OCI-LY7 (cell line): ENCODE results near the gene COL13A1. TPM values are rescaled to one million over a fixed set of nuclear protein-coding genes. Genes with fewer than 3 reads are reported as not detected.

ENCODE experiments used
- BruUV-seq: library from RNA; stranded (reverse); fragments of 400-500 nt; replicated peaks from 2 replicates; lab custom pipeline; 2021; lab: Mats Ljungman, UMichigan
- CTCF ChIA-PET: fragments of 300-600 bp; sonication (Branson Sonifier 250); formaldehyde crosslinking; loops from one replicate; lab custom pipeline; 2022; ENCODE audit warnings: antibody characterized with exemption; ENCODE audit not compliant: unreplicated experiment; lab: Charles Lee
- POLR2A ChIA-PET: fragments of 300-600 bp; sonication (Branson Sonifier 250); formaldehyde crosslinking; loops from one replicate; lab custom pipeline; 2022; ENCODE audit warnings: antibody characterized with exemption; lab: Charles Lee
- DNase-seq: peaks from one replicate; pipeline ENCODE4 v3.0.0-alpha.2; 2015; ENCODE audit warnings: low spot score
- H2AFZ ChIP-seq: fragments of 200-600 bp; sonication (generic), shearing (Covaris generic); 2 replicates; pipeline ENCODE4 v1.6.1; 2014; ENCODE audit warnings: mild to moderate bottlenecking, antibody characterized with exemption, low read length, moderate library complexity
- H3K27ac ChIP-seq: fragments of 200-600 bp; sonication (generic); 2 replicates; pipeline ENCODE4 v1.5.1; 2014; ENCODE audit warnings: mixed run types, low read depth, mild to moderate bottlenecking, moderate library complexity, low read length, inconsistent platforms; ENCODE audit not compliant: poor library complexity, severe bottlenecking
- H3K36me3 ChIP-seq: fragments of 200-600 bp; sonication (generic); 2 replicates; pipeline ENCODE4 v1.6.1; 2014; ENCODE audit warnings: mild to moderate bottlenecking, antibody characterized with exemption, low read length, moderate library complexity, mixed read lengths; ENCODE audit not compliant: insufficient read depth
- H3K4me1 ChIP-seq: fragments of 200-600 bp; sonication (generic); 2 replicates; pipeline ENCODE4 v1.5.1; 2014; ENCODE audit warnings: mild to moderate bottlenecking, low read length; ENCODE audit not compliant: insufficient read depth, poor library complexity, severe bottlenecking
- H3K4me2 ChIP-seq: fragments of 200-600 bp; sonication (generic); 2 replicates; pipeline ENCODE4 v1.6.1; 2014; ENCODE audit warnings: mild to moderate bottlenecking, low read length
- H3K4me3 ChIP-seq: fragments of 200-600 bp; sonication (generic); 2 replicates; pipeline ENCODE4 v1.5.1; 2014; ENCODE audit warnings: mild to moderate bottlenecking, low read depth, low read length; ENCODE audit not compliant: poor library complexity, severe bottlenecking
- H3K79me2 ChIP-seq: fragments of 200-600 bp; sonication (generic); 2 replicates; pipeline ENCODE4 v1.6.1; 2016; ENCODE audit warnings: low read depth, mild to moderate bottlenecking, low read length, moderate library complexity, mixed read lengths; ENCODE audit not compliant: insufficient read depth
- H3K9me2 ChIP-seq: fragments of 200-600 bp; sonication (generic); 2 replicates; pipeline ENCODE4 v1.6.1; 2016; ENCODE audit warnings: mild to moderate bottlenecking, low read length, mixed read lengths; ENCODE audit not compliant: insufficient read depth
- H3K9me3 ChIP-seq: fragments of 200-600 bp; sonication (generic); 2 replicates; pipeline ENCODE4 v1.6.1; 2014; ENCODE audit warnings: mild to moderate bottlenecking, mixed run types, low read length, mixed read lengths
- H4K20me1 ChIP-seq: fragments of 200-600 bp; sonication (generic); 2 replicates; pipeline ENCODE4 v1.6.1; 2014; ENCODE audit warnings: mild to moderate bottlenecking, antibody characterized with exemption, low read length, moderate library complexity, mixed read lengths; ENCODE audit not compliant: insufficient read depth
- CTCF ChIP-seq: fragments of 200-600 bp; sonication (generic); conservative IDR thresholded peaks from 2 replicates; pipeline ENCODE4 v1.5.1; 2014; ENCODE audit warnings: mild to moderate bottlenecking, antibody characterized with exemption, low read length, moderate library complexity, mixed read lengths
- EZH2phosphoT487 ChIP-seq: fragments of 200-600 bp; sonication (generic); IDR thresholded peaks from 2 replicates; pipeline ENCODE4 v1.6.1; 2018; ENCODE audit warnings: low read depth, borderline replicate concordance, mild to moderate bottlenecking, mixed run types, antibody characterized with exemption, low read length, moderate library complexity, mixed read lengths
- intact Hi-C: fragments of 100-400 bp; cut with micrococcal nuclease; formaldehyde crosslinking; loops from one replicate; pipeline ENCODE4 v1.10.0; 2022; ENCODE audit not compliant: unreplicated experiment
- total RNA-seq, 2 experiments: library from RNA; depleted of rRNA in 1 of 2; stranded (reverse); fragments of >200 nt in 1 of 2; shearing (Covaris generic) in 1 of 2; gene quantifications; 2 replicates each; pipeline ENCODE4 v1.2.3, GENCODE V29; 2014 to 2022

Gene COL13A1
- total RNA-seq, 2 experiments from 2014 or later: 0.06 TPM; not detected in 1

DNA sequence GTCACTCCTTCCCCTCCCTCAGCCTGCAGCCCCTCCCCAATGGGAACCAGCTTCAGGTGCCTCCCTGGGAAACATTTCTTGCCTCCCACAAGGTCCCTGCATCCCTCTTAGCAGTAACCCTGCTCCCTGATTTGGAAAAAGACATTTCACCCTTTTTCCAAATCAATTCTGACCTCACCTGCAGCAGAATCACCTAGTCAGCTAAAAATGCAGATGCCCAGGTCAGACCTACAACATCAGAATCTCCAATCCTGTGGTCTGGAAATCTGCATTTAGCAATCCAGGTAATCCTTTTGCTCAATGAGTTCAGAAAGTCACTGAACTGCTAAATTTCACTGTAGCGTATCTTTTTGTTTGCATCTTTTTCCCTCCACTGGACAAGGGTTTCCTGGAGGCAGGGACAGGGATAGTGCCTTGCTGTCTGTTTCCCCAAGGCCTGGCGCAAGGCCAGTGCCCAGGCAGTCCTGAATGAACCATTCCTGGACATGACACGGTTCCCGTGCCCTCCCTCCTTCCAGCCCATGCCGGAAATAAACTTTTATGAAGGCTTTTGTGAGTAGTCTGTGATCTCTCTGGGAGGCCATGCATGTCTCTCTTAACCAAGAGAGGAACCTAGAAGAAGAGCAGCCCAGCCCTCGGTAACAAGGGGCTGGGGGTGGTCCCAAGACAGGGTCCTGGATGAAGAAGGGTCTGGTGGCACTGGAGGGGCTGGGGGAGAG is 44.0 kb downstream of the COL13A1 start:
- Histone ChIP-seq H3K9me2 (no peaks in the 10 kb centered on the region), H3K4me1 (peaks cover 32% of the 10 kb centered on the region), H2AFZ (no peak overlapping the region), H3K9me3 (no peaks in the 10 kb centered on the region), H3K79me2 (no peaks in the 10 kb centered on the region), H4K20me1 (no peaks in the 10 kb centered on the region), H3K36me3 (no peaks in the 10 kb centered on the region), H3K27ac (no peak overlapping the region), H3K4me3 (no peak overlapping the region), H3K4me2 (peak overlapping the region; percentile 20; the same call in 1 of the 2 replicates)
- DNase-seq: peak; percentile 12
- BruUV-seq: no TSS peak
- intact Hi-C loops: no loop called here
- CTCF ChIA-PET: no interaction called here
- POLR2A ChIA-PET: no interaction called here
- TF ChIP-seq CTCF (no peak), EZH2phosphoT487 (no peak)

DNA sequence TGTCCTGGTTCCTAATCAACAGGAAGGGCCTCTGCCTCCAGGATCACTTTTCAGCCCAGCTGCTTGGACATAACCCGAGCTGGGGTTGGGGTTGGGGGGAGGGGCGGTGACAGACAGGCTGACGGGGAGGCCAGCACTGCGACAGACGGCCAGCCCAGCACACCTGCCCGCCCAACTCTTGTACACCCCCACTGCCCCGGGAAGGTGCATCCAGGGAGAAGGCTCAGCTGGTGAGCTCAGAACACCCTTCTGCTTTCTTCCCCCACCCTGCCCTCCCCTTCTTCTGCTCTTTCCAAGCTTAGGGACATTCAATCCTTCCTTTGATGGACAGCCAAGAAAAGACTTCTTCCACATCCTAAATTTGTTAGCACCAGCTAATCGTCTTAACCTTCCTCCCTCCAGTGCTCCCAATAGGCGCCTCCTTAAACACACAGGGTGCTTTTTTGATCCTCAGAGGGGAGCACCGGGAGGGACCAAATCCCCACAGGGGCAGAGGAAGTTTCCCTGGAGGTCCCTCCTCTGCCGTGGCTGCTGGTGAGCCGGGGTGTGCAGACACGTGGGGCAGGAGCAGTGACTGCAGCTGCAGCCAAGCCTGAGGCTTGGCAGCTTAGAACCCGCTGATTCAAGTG is 44.7 kb downstream of the COL13A1 start:
- Histone ChIP-seq H3K9me3 (no peaks in the 10 kb centered on the region), H3K4me1 (peaks cover 32% of the 10 kb centered on the region), H3K9me2 (no peaks in the 10 kb centered on the region), H2AFZ (no peak overlapping the region), H3K27ac (no peak overlapping the region), H3K79me2 (no peaks in the 10 kb centered on the region), H3K4me3 (no peak overlapping the region), H3K4me2 (0 out of 2 replicates have a peak overlapping the region, but pooled peaks have one; percentile 20), H3K36me3 (no peaks in the 10 kb centered on the region), H4K20me1 (no peaks in the 10 kb centered on the region)
- TF ChIP-seq EZH2phosphoT487: no peak
- no peak for TF ChIP-seq CTCF
- DNase-seq: peak; percentile 9
- ChIA-PET POLR2A (no interaction called here), CTCF (interaction anchor here (0.6 to 0.7 kb wide), 2 partner anchors 9 to 151 kb away, joined by 3 read pairs; no protein-coding TSS in a partner anchor)
- no TSS peak for BruUV-seq
- intact Hi-C loops: no loop called here

DNA sequence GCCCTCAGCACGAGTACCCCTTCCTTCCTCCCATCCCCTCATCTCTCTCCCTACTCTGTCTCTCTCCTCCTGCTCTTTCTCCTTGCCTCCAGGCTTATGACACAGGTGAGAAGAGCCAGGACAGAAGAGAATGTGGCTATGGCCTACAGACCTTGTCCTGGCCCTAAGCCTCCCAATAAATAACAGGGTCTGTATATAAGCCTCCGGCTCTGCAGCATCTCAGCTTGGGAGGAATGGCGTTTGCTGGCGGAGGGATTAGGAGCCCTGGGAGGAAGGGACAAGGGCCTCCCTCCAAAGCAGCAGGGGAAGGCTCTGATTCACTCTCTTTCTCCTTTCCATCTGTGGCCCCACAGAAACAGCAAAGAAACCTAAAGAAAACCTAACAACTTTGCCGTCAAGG is 45.8 kb downstream of the COL13A1 start:
- Histone ChIP-seq H3K36me3 (no peaks in the 10 kb centered on the region), H3K27ac (no peak overlapping the region), H3K4me2 (no peak overlapping the region), H3K4me1 (peaks cover 32% of the 10 kb centered on the region), H3K4me3 (no peak overlapping the region), H4K20me1 (no peaks in the 10 kb centered on the region), H3K9me3 (no peaks in the 10 kb centered on the region), H3K79me2 (no peaks in the 10 kb centered on the region), H3K9me2 (no peaks in the 10 kb centered on the region), H2AFZ (no peak overlapping the region)
- ChIA-PET POLR2A (no interaction called here), CTCF (no interaction called here)
- TF ChIP-seq CTCF (no peak), EZH2phosphoT487 (no peak)
- BruUV-seq: no TSS peak
- no peak for DNase-seq
- intact Hi-C loops: no loop called here
